ENCODE measurements around the gene SPSB1. TPM values are rescaled to one million over a fixed set of nuclear protein-coding genes. Genes with fewer than 3 reads are reported as not detected.

SPSB1 gene
- total RNA-seq, 1 experiment from 2014 or later, result 2.9 TPM

DNA sequence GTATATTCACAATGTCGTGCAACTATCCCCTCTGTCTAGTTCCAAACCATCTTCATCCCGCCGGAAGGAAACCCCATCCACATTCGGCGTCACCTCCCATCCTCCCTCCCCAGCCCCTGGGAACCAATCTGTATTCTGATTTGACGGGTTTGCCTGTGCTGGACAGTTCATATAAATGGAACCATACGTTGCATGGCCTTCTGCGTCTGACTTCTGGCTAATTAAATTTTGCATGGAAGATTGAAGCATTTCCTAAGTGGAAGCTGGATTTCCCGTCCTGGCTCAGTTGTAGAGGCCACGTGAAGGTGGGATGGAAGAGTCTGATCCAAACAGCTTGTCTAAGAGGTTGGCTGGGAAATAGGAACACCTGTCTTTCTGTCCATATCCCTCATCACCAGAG is 14.6 kb downstream of the SPSB1 start:
- TF ChIP-seq, protein P1, sequence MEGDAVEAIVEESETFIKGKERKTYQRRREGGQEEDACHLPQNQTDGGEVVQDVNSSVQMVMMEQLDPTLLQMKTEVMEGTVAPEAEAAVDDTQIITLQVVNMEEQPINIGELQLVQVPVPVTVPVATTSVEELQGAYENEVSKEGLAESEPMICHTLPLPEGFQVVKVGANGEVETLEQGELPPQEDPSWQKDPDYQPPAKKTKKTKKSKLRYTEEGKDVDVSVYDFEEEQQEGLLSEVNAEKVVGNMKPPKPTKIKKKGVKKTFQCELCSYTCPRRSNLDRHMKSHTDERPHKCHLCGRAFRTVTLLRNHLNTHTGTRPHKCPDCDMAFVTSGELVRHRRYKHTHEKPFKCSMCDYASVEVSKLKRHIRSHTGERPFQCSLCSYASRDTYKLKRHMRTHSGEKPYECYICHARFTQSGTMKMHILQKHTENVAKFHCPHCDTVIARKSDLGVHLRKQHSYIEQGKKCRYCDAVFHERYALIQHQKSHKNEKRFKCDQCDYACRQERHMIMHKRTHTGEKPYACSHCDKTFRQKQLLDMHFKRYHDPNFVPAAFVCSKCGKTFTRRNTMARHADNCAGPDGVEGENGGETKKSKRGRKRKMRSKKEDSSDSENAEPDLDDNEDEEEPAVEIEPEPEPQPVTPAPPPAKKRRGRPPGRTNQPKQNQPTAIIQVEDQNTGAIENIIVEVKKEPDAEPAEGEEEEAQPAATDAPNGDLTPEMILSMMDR (conservative IDR thresholded peaks at IDR 0.05), result no peak
- Histone ChIP-seq H2AFZ (ENCODE audit: low read length) (no peak overlapping the region), H3K27ac (ENCODE audit: insufficient read length, low read depth, low read length) (no peak overlapping the region), H3K27me3 (ENCODE audit: insufficient read depth, low read length) (no peaks in the 10 kb centered on the region), H3K79me1 (ENCODE audit: insufficient read depth, low read depth, low read length, poor library complexity, severe bottlenecking) (no peaks in the 10 kb centered on the region), H2BK120ac (ENCODE audit: low read depth, low read length, poor library complexity, severe bottlenecking) (no peak overlapping the region), H3K9ac (ENCODE audit: extremely low read depth, insufficient read length, low read length) (no peak overlapping the region), H2BK20ac (ENCODE audit: low read depth, low read length, poor library complexity, severe bottlenecking) (no peak overlapping the region), H3K23me2 (ENCODE audit: insufficient read length, low read depth, low read length, poor library complexity, severe bottlenecking) (no peaks in the 10 kb centered on the region), H2BK5ac (ENCODE audit: insufficient read length, low read length) (no peak overlapping the region), H3K56ac (ENCODE audit: insufficient read length, low read depth, low read length) (no peak overlapping the region), H4K91ac (ENCODE audit: insufficient read length, low read depth, low read length) (no peak overlapping the region), H4K5ac (ENCODE audit: insufficient read length, low read depth, low read length) (no peak overlapping the region), H3T11ph (ENCODE audit: low read length) (no peak overlapping the region), H4K20me1 (ENCODE audit: control insufficient read depth, insufficient read depth, insufficient read length) (no peaks in the 10 kb centered on the region), H3K18ac (ENCODE audit: insufficient read length, low read depth, low read length) (no peak overlapping the region), H3K9me3 (ENCODE audit: control insufficient read depth, low read depth, low read length) (no peaks in the 10 kb centered on the region), H2AK5ac (ENCODE audit: insufficient read length, low read length) (no peak overlapping the region), H4K8ac (replicated peaks; ENCODE audit: insufficient read length, low read depth, low read length) (no peak overlapping the region), H3K4me1 (ENCODE audit: insufficient read depth, low read length) (no peaks in the 10 kb centered on the region), H3K79me2 (ENCODE audit: insufficient read depth, low read length) (no peaks in the 10 kb centered on the region), H2BK15ac (ENCODE audit: low read depth, low read length) (no peak overlapping the region), H3K23ac (ENCODE audit: insufficient read length, low read depth, low read length) (no peak overlapping the region), H3K4ac (ENCODE audit: low read depth, low read length) (no peak overlapping the region), H2BK12ac (ENCODE audit: insufficient read length, low read depth, low read length) (no peak overlapping the region), H3K14ac (ENCODE audit: insufficient read depth, low read length) (no peak overlapping the region), H3K4me2 (ENCODE audit: insufficient read depth, insufficient read length, low read length) (no peak overlapping the region)
- H3K9me3 Mint-ChIP-seq, result no peaks in the 10 kb centered on the region
- H3K4me1 Mint-ChIP-seq, result peaks cover 3 to 9% of the 10 kb centered on the region in 2 experiments; a peak in 1 of 4 replicates
- H3K4me3 Mint-ChIP-seq, result no peak overlapping the region
- H3K36me3 Mint-ChIP-seq (ENCODE audit: insufficient read depth in 1 of 3, low read depth in 3 of 3), result no peaks in the 10 kb centered on the region; a peak in 1 of 7 replicates
- no peak overlapping the region; a peak in 1 of 7 replicates for H3K27ac Mint-ChIP-seq
- WGBS (ENCODE audit: extremely low coverage, insufficient read length, low lambda C conversion rate), result no CpG with 5 or more reads among the region's 10 CpGs
- DNase-seq, result no peak
- peaks cover 5% of the 10 kb centered on the region for H3K27me3 Mint-ChIP-seq (ENCODE audit: low read depth)

All from H9 (cell line).